Superior temporal gyrus (tissue), 1 donor: Measurements from ENCODE around the gene FOXJ2.
"Not testable (repeated sequence)": the region's sequence is repeated elsewhere in the genome, so short reads cannot be mapped to it uniquely, and the experiment has no call there.

Experiments used
- DNase-seq: peaks from one replicate; pipeline ENCODE4 v3.0.0-alpha.2; 2016; ENCODE audit errors: extremely low spot score

FOXJ2 gene

GRCh38 chr12:8065991-8066594, 33.6 kb downstream of the FOXJ2 start, which contains the start of gene C3AR1:
TSS of gene C3AR1 (minus strand) at chr12:8066359. CDS start at chr12:8060185, 6,174 bp downstream.
- peak; percentile 34 for DNase-seq

- no peak for DNase-seq
Measured at GRCh38 chr12:8069582-8069981, 37.1 kb downstream of the FOXJ2 start.

DNA sequence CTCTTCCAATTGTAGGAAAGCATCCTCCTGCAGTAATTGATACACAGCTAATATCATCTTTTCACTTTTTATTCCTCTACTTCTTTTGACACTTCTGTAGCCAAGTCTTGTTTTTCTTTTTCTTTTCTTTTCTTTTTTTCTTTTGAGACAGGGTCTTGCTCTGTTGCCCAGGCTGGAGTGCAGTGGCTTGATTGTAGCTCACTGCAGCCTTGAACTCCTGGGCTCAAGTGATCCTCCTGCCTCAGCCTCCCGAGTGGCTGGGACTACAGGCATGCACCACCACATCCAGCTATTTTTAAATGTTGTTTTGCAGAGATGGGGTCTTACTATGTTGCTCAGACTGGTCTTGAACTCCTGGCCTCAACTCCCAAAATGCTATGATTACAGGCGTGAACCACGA, 39.3 kb downstream of the FOXJ2 start:
- not testable (repeated sequence) for DNase-seq

GRCh38 chr12:8075935-8076334, 43.4 kb downstream of the FOXJ2 start:
- DNase-seq, result no peak

DNA sequence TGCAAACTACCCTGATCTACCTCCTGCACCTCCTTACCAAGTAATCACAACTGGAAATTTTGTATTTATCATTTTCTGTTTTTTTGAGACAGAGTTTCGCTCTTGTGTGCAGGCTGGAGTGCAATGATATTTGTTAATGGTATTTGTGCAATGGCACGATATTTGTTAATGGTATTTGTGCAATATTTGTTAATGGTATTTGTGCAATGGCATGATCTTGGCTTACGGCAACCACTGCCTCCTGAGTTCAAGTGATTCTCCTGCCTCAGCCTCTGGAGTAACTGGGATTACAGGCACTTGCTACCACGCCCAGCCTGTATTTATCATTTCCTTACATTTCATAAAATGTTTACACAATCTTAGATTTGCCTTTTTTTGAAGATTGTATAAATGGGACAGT, 43.9 kb downstream of the FOXJ2 start:
- no peak for DNase-seq

GRCh38 chr12:8077207-8077606, 44.7 kb downstream of the FOXJ2 start:
- DNase-seq, result no peak

DNA sequence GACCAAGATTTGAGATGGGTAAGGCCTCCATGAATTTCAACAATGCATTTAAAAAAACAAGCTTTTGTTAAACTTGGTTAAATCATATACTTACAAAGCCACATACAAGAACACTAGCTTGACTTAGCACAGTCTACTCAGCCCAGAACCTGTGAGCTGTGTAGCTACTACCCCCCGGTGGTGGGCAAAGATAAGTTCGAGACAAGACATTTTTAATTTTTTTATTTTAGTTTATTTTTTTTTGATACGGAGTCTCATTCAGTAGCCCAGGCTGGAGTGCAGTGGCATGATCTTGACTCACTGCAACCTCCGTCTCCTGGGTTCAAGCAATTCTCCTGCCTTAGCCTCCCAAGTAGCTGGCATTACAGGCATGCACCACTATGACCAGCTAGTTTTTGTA, 45.9 kb downstream of the FOXJ2 start:
- peak; percentile 33 for DNase-seq

DNA sequence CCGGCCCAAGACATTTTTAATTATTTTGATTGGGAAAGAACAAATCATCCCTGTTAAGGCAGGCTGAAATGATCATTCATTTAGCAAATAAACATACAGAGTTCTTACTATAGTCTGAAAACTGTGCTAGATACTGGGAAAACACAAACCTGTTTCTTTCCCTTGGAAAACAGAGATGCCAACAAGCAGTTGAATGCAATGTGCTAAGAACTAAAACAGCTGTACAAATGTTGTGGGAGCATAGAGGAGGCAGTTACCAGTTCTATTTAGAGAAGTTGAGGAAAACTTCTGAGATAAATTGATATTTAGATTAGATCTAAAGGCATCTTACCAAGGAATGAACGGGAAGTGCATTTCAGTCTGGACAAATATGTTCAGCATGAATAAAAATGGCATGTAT, 46.4 kb downstream of the FOXJ2 start:
- no peak for DNase-seq

DNA sequence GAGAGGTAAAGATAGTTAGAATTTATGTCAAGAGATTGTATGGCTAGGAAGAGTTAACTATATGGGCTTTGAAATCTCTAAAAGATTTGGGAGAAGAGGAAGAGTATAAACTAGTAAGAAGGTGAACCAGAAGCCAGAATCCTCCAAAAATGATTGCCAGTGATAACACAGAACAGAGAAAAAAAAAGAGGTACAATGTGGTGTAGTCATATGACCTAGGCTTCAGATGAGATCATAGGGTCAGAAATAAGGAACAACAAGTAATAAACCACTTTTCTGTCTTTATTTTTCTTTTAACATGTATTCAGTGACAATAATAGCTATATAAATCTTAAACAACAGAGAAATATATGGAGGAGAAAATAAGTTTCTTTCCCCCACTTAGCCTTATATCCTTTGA, 47.6 kb downstream of the FOXJ2 start:
- DNase-seq, result no peak

GRCh38 chr12:8081251-8081920, 48.9 kb downstream of the FOXJ2 start:
- DNase-seq, result no peak

DNA sequence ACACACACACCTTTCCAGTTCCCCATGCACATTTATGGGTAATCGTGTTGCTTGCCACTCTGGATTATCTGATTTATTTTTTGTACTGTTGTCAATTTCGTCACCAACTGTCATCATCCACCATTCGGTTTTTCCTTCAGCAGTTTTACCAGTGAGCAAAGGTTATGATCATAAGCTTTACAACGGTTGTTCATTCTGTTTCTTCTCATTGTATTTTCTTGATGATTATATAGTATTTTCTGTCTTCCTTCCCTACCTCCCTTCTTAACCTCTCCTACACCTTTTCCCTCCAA, 50.2 kb downstream of the FOXJ2 start:
- DNase-seq, result no peak

- DNase-seq, result not testable (repeated sequence)
Measured at GRCh38 chr12:8084351-8084750, 51.8 kb downstream of the FOXJ2 start.

DNA sequence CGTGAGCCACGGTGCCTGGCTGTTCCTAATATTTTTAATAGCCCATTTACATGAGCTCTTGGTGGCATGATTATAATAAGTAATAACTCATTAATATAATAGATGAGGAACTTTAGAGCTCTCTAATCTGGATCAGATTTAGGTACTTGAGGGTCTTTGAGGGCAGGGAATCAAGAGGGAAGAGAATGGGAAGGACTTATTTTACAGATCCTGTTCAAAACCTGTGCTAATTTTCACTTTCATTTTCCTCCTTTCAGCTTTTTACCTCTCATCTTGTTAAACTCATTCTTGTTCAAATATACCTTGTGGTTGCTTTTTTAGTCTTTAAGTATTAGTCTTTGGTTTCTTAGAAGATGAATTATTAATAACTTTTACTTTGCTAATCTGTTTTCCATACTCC, 55.1 kb downstream of the FOXJ2 start:
- DNase-seq, result no peak

DNA sequence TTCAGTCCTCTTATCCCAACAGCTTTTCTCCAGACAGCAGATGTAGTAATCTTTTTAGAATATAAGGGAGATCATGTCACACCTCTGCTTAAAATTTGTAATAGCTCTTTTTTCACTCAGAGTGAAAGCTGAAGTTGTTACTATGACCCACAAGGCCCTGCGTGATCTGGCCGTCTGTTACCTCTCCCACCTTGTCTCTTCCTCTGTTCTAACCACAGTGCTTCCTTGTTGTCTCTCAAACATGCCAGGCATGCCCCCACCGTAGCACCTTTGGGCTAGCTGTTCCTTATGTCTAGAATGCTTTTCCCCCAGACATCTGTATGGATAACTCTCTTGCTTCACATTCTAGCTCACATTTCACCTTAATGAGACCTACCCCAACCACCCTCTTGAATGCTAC, 56.1 kb downstream of the FOXJ2 start:
- DNase-seq, result no peak

DNA sequence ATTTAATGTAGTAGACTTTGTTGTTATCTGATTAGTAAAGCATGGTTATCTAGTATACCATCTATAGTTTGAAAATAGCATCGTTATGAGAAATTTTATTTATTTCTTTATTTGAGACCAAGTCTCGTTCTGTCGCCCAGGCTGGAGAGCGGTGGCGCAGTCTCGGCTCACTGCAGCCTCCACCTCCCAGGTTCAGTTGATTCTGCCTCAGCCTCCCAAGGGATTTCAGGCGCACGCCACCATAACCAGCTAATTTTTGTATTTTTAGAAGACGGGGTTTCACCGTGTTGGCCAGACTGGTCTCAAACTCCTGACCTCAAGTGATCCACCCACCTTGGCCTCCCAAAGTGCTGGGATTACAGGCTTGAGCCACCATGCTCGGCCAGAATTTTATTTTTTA, 56.8 kb downstream of the FOXJ2 start:
- DNase-seq, result not testable (repeated sequence)

- DNase-seq, result no peak
Measured at GRCh38 chr12:8089716-8090115, 57.2 kb downstream of the FOXJ2 start.

- no peak for DNase-seq
Measured at GRCh38 chr12:8093291-8093690, 60.8 kb downstream of the FOXJ2 start.

- DNase-seq, result no peak
Measured at GRCh38 chr12:8096281-8096915, 63.9 kb downstream of the FOXJ2 start.

- DNase-seq, result no peak
Measured at GRCh38 chr12:8099235-8099634, 66.7 kb downstream of the FOXJ2 start.
